C4-2B (cell line): ENCODE data around the gene FRMD4A.

Source experiments
- CTCF ChIP-seq: fragments of 450-650 bp; conservative IDR thresholded peaks from 2 replicates; pipeline ENCODE4 v1.5.1; 2017; ENCODE audit warnings: mild to moderate bottlenecking
- ZFX ChIP-seq: fragments of 450-650 bp; IDR thresholded peaks from 2 replicates; pipeline ENCODE4 v1.6.1; 2017

- TF ChIP-seq CTCF = no peak
- no peak for TF ChIP-seq ZFX
These were observed 647.7 kb downstream of the FRMD4A start for GRCh38 chr10:13683017-13683416.
